Thyroid gland (tissue), 4 donors: ENCODE data around the gene RAI1.

Experiments used
- POLR2A ChIP-seq, 2 donors: fragments of 450-650 bp; IDR thresholded peaks; one replicate each; pipeline ENCODE4 v1.6.1; 2017; ENCODE audit warnings: antibody characterized with exemption in 2 of 2, mild to moderate bottlenecking in 2 of 2, moderate library complexity in 1 of 2
- TF ChIP-seq, protein P1 (sequence below), 6 experiments: fragments of 200-600 bp in 3 of 6; fragments of 450-650 bp in 3 of 6; sonication (generic) in 3 of 6; IDR thresholded peaks; one replicate each; pipeline ENCODE4 v1.5.1; 2016 to 2019; ENCODE audit warnings: antibody characterized with exemption in 6 of 6, mild to moderate bottlenecking in 2 of 6, inconsistent platforms in 1 of 6, moderate library complexity in 1 of 6

DNA sequence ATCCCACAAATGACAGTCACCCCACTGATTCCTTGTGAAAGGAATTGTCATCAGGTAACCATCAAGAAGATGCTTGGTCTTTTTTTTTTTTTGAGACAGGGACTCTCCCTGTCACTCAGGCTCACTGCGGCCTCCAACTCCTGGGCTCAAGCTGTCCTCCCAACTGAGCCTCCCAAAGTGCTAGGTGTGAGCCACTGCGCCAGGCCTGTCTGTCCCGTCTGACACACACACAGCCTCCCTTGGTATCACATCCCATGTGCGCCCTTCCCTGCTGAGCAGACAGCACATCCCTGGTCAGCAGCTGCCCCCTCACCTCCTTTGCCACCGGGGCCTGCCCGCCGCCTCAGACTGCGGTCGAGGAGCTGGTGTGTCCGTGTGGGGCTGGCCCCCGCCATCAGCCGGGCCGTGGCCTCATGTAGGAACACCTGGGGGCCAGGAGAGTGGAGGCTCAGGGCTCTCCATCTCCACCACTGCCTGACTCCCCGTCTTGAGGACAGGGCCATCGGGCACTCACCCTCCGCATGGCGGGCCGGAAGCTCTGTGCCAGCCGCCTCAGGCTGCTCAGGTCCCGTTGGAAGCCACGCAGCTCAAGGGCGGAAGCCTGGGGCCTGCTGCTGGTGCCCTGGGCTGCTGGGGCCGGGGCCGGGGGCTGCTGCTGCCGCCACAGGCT, 131.9 kb downstream of the RAI1 start:
- TF ChIP-seq POLR2A (IDR thresholded peaks at IDR 0.05): no peak
- TF ChIP-seq, protein P1, sequence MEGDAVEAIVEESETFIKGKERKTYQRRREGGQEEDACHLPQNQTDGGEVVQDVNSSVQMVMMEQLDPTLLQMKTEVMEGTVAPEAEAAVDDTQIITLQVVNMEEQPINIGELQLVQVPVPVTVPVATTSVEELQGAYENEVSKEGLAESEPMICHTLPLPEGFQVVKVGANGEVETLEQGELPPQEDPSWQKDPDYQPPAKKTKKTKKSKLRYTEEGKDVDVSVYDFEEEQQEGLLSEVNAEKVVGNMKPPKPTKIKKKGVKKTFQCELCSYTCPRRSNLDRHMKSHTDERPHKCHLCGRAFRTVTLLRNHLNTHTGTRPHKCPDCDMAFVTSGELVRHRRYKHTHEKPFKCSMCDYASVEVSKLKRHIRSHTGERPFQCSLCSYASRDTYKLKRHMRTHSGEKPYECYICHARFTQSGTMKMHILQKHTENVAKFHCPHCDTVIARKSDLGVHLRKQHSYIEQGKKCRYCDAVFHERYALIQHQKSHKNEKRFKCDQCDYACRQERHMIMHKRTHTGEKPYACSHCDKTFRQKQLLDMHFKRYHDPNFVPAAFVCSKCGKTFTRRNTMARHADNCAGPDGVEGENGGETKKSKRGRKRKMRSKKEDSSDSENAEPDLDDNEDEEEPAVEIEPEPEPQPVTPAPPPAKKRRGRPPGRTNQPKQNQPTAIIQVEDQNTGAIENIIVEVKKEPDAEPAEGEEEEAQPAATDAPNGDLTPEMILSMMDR (IDR thresholded peaks at IDR 0.05): no peak
